ENCODE measurements around the gene RETN. TPM values are rescaled to one million over a fixed set of nuclear protein-coding genes. Genes with fewer than 3 reads are reported as not detected.

RETN gene
- total RNA-seq, 4 donors from 2014 or later, result 1.5 to 1.8 TPM; not detected in 2

DNA sequence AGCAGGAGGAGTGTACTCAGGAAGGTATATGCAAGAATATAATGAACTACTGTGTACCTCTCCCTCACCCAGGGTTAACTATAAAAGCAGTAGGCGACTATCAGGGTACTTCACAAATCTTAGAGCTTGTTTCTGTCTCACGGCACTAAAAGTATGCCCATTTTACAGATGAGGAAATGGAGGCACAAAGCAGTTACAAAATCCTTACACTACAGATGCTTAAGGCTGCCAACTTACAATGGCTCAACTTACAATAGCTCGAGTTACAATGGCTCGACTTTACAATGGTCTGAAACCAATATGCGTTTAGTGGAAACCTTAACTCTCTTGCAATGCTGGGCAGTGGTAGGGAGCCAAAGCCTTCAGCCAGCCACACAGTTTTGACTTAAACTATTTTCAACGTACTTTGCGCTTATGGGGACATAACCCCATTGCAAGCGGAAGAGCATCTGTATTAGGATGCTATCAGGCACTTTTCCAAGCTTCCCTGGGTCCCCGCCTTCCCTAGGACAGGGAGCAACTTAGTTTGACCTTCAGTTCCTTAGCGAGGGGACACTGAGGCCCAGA is 29.0 kb downstream of the RETN start:
- TF ChIP-seq, protein P1, sequence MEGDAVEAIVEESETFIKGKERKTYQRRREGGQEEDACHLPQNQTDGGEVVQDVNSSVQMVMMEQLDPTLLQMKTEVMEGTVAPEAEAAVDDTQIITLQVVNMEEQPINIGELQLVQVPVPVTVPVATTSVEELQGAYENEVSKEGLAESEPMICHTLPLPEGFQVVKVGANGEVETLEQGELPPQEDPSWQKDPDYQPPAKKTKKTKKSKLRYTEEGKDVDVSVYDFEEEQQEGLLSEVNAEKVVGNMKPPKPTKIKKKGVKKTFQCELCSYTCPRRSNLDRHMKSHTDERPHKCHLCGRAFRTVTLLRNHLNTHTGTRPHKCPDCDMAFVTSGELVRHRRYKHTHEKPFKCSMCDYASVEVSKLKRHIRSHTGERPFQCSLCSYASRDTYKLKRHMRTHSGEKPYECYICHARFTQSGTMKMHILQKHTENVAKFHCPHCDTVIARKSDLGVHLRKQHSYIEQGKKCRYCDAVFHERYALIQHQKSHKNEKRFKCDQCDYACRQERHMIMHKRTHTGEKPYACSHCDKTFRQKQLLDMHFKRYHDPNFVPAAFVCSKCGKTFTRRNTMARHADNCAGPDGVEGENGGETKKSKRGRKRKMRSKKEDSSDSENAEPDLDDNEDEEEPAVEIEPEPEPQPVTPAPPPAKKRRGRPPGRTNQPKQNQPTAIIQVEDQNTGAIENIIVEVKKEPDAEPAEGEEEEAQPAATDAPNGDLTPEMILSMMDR (IDR thresholded peaks at IDR 0.05; ENCODE audit: low read depth), result no peak

DNA sequence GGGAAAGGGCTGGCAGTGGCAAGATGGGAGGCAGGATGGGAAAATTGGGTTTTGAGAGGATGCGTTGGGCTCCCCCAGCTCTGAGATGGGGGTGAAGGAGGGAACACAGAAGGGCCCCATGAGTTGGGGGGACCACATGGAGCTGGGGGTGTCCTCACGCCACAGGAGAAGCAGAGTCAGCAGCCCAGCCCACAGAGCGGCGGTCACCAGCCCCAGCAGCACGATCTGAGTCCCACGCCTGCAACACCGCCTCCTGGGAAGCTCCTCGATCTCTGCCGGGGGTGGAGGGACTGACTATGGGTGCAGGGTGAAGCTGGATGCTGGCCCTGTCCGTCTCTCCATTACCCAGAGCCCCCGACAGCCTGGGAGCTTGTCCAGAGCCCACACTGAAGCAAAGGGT is 29.7 kb downstream of the RETN start:
- TF ChIP-seq, protein P1 (IDR thresholded peaks at IDR 0.05; ENCODE audit: low read depth), result no peak

DNA sequence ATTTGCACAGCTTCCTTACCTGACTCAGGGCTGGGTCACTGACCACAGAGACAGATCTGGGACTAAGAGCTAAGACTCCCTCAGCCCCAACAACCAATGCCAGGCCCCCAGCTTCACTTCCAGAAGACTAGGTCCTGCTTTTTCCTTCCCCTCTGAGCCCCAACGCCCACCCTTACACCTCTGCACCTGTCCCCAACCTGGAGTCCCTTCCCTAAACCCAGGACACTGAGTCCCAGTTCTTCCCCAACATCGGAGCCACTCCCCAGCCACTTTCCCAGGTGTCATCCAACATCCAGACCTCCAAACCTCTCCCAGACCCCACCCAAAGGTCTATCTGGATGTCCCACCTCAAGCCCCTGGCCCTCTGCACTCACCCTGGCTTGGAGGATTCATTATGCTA is 30.2 kb downstream of the RETN start:
- TF ChIP-seq, protein P1 (IDR thresholded peaks at IDR 0.05; ENCODE audit: low read depth), result no peak

DNA sequence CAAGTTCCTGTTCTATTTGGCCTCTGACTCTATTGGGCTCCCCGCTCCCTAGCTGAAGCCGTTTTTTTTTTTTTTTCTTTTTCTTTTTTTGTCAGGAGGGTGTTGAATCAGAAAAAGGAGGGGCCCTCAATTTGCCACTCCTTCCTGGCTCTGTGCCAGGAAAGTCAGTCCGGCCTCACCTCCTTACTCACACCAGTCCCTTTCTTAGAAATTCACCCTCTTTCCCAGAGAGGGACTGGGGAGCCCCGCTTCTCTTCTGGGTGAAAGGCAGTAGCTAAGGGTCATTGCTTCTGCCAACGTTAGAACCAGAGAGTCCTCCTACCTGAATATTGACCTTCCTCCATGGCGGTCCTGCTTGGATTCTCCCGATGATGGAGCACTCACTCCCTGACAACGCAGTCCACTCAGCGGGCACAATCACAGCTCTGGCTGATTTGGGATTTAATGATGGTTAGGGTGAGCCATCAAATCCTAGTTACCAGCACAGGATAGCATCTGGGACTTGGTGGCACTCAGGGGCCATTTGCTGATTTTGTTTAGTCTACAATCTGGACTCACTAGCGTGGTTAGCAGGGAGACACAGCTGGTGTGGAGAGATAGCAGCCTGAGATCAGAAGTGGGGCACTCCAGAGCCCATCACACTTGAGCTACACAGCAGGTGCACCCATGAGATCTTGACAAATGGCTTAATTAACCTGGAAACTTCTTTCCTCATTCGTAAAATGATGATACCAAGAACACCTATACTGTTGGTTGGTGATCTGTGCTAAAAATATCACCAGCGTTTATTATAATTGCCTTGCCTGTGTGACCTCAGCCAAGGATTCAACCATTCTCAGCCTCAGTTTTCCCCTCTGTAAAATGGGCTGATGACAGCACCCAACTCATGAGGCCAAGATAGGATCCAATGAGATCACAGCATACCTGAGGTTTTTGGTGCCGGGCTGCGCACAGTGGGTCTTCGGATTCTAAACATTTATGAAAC is 30.9 kb downstream of the RETN start:
- TF ChIP-seq, protein P1 (IDR thresholded peaks at IDR 0.05; ENCODE audit: low read depth), result no peak

DNA sequence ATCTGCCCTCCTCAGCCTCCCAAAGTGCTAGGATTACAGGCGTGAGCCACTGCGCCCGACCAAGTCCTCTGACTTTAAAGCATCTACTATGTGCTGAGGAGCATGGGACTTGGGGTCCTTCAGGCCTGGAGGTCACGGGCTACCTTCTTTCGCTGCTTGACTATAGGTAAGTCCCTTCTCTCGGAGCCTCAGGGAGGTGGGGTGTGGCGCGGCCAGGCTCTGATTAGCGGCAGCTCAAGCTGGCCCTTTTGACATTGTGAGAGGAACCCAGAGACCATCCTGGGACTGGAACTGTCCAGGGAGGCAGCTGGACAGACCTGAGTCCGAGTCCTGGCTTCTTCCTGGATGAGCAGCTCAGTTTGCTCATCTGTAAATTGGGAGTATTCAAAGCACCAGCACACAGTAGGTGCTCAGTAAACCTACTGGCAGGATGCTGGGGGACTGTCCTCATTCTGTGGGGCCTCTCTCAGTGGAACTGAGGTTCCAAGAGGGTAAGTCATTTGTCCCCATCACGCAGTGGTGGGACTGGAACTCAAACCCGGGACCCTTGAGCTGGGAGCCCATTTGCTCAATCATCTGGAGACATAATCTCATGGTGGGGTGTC is 32.3 kb downstream of the RETN start:
- TF ChIP-seq, protein P1 (IDR thresholded peaks at IDR 0.05; ENCODE audit: low read depth), result no peak

DNA sequence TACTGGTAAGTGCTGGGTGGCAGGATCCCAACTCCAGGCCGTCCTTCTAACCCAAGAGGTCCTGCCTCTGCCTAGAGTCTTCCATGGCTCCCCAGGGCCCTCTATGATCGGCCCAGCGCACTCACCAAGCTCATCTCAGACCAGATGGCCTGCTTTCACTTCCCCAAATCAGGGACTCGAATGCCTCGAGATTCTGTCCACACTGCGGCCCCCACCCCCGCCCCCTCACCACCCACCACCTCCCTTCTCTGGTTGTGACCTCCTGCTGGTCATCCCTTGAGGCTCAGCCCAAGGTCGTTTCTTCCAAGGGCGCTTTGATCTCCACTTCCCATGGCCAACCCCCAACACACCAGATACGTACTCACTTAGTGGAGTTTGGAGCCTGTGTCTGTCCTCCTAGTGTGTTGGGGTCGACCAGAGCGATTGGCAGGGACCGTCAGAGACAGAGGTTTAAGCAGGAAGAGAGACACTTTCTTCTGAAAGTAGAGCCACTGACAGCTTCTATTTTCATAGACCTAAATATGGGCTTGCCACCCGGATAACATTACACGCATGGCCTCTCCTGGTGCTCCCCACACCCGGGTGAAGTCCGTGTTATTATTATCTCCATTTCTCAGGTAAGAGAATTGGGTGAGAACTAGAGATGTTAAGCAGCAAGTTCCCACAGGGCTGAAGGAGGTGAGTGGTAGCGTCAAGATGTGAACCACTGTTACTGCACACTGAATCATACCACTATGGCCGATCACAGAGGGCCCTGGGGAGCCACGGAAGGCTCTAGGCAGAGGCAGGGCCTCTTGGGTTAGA is 33.0 kb downstream of the RETN start, which contains the start of gene FCER2:
Gene FCER2 (minus strand): TSS at position 478 of the 804 bp plus-strand sequence. CDS start 2,371 bp downstream, outside the sequence.
- TF ChIP-seq, protein P1 (IDR thresholded peaks at IDR 0.05; ENCODE audit: low read depth), result no peak

All from subcutaneous adipose tissue (tissue), 4 donors.